Trophoblast cell (in vitro differentiated cells and primary cell): ENCODE results near the gene BTBD6.

Experiments used
- DNase-seq, 2 donors: peaks; one replicate each; pipeline ENCODE4 v3.0.0-alpha.2; 2016
- H2AFZ ChIP-seq: 2 replicates; pipeline ENCODE4 v1.6.1; 2013; ENCODE audit warnings: low read length, moderate library complexity, mild to moderate bottlenecking; ENCODE audit not compliant: insufficient read depth, poor library complexity
- H2AK5ac ChIP-seq: 2 replicates; pipeline ENCODE4 v1.6.1; 2013; ENCODE audit warnings: mild to moderate bottlenecking, low read length
- H2BK120ac ChIP-seq: 2 replicates; pipeline ENCODE4 v1.6.1; 2013; ENCODE audit warnings: low read length, mild to moderate bottlenecking, moderate library complexity; ENCODE audit not compliant: insufficient read depth, poor library complexity
- H2BK12ac ChIP-seq: 2 replicates; pipeline ENCODE4 v1.6.1; 2013; ENCODE audit warnings: mild to moderate bottlenecking, low read length, moderate library complexity
- H2BK5ac ChIP-seq: 2 replicates; pipeline ENCODE4 v1.6.1; 2013; ENCODE audit warnings: low read length, low read depth, moderate library complexity, mild to moderate bottlenecking; ENCODE audit not compliant: poor library complexity
- H3K14ac ChIP-seq: 2 replicates; pipeline ENCODE4 v1.6.1; 2013; ENCODE audit warnings: mild to moderate bottlenecking, low read length
- H3K18ac ChIP-seq: 2 replicates; pipeline ENCODE4 v1.6.1; 2013; ENCODE audit warnings: mild to moderate bottlenecking, low read length
- H3K23ac ChIP-seq: 2 replicates; pipeline ENCODE4 v1.6.1; 2013; ENCODE audit warnings: low read length
- H3K27ac ChIP-seq: 2 replicates; pipeline ENCODE4 v1.5.1; 2013; ENCODE audit warnings: low read depth, mild to moderate bottlenecking, inconsistent platforms, low read length, moderate library complexity
- H3K27me3 ChIP-seq: 2 replicates; pipeline ENCODE4 v1.6.1; 2013; ENCODE audit warnings: inconsistent platforms, mild to moderate bottlenecking, low read length, moderate library complexity; ENCODE audit not compliant: insufficient read depth
- H3K36me3 ChIP-seq, 2 experiments: 1 replicate in 1 of 2; 2 replicates in 1 of 2; pipeline ENCODE4 v1.6.1; 2013; ENCODE audit warnings: low read length in 2 of 2, mild to moderate bottlenecking in 2 of 2, moderate library complexity in 1 of 2; ENCODE audit not compliant: insufficient read depth in 2 of 2, control insufficient read depth in 1 of 2
- H3K4ac ChIP-seq: 2 replicates; pipeline ENCODE4 v1.6.1; 2013; ENCODE audit warnings: low read depth, mild to moderate bottlenecking, low read length, moderate library complexity
- H3K4me1 ChIP-seq, 2 experiments: 1 replicate in 1 of 2; 2 replicates in 1 of 2; pipeline ENCODE4 v1.6.1; 2013; ENCODE audit warnings: low read length in 2 of 2, mild to moderate bottlenecking in 2 of 2, moderate library complexity in 1 of 2; ENCODE audit not compliant: insufficient read depth in 2 of 2, control insufficient read depth in 1 of 2
- H3K4me2 ChIP-seq: 2 replicates; pipeline ENCODE4 v1.6.1; 2013; ENCODE audit warnings: inconsistent platforms, mild to moderate bottlenecking, low read length, moderate library complexity
- H3K4me3 ChIP-seq: 2 replicates; pipeline ENCODE4 v1.5.1; 2013; ENCODE audit warnings: mild to moderate bottlenecking, low read depth, low read length, inconsistent platforms
- H3K79me1 ChIP-seq: one replicate; pipeline ENCODE4 v1.6.1; 2013; ENCODE audit warnings: low read length
- H3K79me2 ChIP-seq: 2 replicates; pipeline ENCODE4 v1.6.1; 2013; ENCODE audit warnings: low read length, mild to moderate bottlenecking; ENCODE audit not compliant: control insufficient read depth, insufficient read depth, poor library complexity
- H3K9ac ChIP-seq: 2 replicates; pipeline ENCODE4 v1.6.1; 2013; ENCODE audit warnings: mild to moderate bottlenecking, low read length
- H3K9me3 ChIP-seq: 2 replicates; pipeline ENCODE4 v1.6.1; 2013; ENCODE audit warnings: low read depth, mild to moderate bottlenecking, control low read depth, inconsistent platforms, low read length; ENCODE audit not compliant: insufficient read depth
- H4K12ac ChIP-seq: 2 replicates; pipeline ENCODE4 v1.6.1; 2013; ENCODE audit warnings: low read depth, mild to moderate bottlenecking, low read length, moderate library complexity
- H4K8ac ChIP-seq: 2 replicates; pipeline ENCODE4 v1.6.1; 2013; ENCODE audit warnings: low read depth, mild to moderate bottlenecking, low read length, moderate library complexity
- H4K91ac ChIP-seq: one replicate; pipeline ENCODE4 v1.6.1; 2013; ENCODE audit warnings: low read depth, mild to moderate bottlenecking, low read length, moderate library complexity
- WGBS: extraction: QIAGEN DNeasy Blood & Tissue Kit; methylation state at CpG from one replicate; pipeline ENCODE4 v1.1.7; 2013; ENCODE audit warnings: missing lambda C conversion rate; ENCODE audit not compliant: insufficient read length, insufficient coverage; ENCODE audit errors: extremely low coverage; 5-methylcytosine and 5-hydroxymethylcytosine counted together

The BTBD6 gene

GRCh38 chr14:105257464-105257863 lies 9.1 kb downstream of the BTBD6 start:
- Histone ChIP-seq H3K9ac (no peak overlapping the region), H3K79me2 (no peaks in the 10 kb centered on the region)

GRCh38 chr14:105258846-105259245 lies 10.5 kb downstream of the BTBD6 start:
- Histone ChIP-seq H2AK5ac (no peak overlapping the region), H3K4me3 (no peak overlapping the region), H3K4me2 (no peak overlapping the region), H3K36me3 (peaks cover 5 to 9% of the 10 kb centered on the region in 2 experiments), H3K23ac (no peak overlapping the region), H3K4me1 (no peaks in the 10 kb centered on the region), H3K9ac (no peak overlapping the region), H4K91ac (no peak overlapping the region), H4K8ac (no peak overlapping the region), H3K18ac (no peak overlapping the region), H3K79me2 (peaks cover 2% of the 10 kb centered on the region), H3K27me3 (no peaks in the 10 kb centered on the region), H2BK5ac (no peak overlapping the region), H2BK12ac (no peak overlapping the region), H3K4ac (no peak overlapping the region), H3K9me3 (no peaks in the 10 kb centered on the region), H2AFZ (no peak overlapping the region), H3K79me1 (no peaks in the 10 kb centered on the region), H3K27ac (no peak overlapping the region), H3K14ac (no peak overlapping the region), H2BK120ac (no peak overlapping the region), H4K12ac (no peak overlapping the region)
- no peak for DNase-seq
- WGBS: no CpG with 5 or more reads among the region's 7 CpGs

More at GRCh38 chr14:105257464-105257863, 9.1 kb downstream of the BTBD6 start:
- Histone ChIP-seq H3K27ac (no peak overlapping the region), H3K27me3 (no peaks in the 10 kb centered on the region), H2BK120ac (no peak overlapping the region), H3K36me3 (peaks cover 7 to 15% of the 10 kb centered on the region in 2 experiments), H2AK5ac (no peak overlapping the region), H3K4me1 (no peaks in the 10 kb centered on the region), H4K8ac (no peak overlapping the region), H3K4ac (no peak overlapping the region), H3K9me3 (no peaks in the 10 kb centered on the region), H3K4me3 (no peak overlapping the region), H3K79me1 (no peaks in the 10 kb centered on the region), H3K4me2 (no peak overlapping the region), H4K12ac (no peak overlapping the region), H4K91ac (no peak overlapping the region), H2BK5ac (no peak overlapping the region), H2AFZ (no peak overlapping the region), H3K18ac (no peak overlapping the region), H3K23ac (no peak overlapping the region), H3K14ac (no peak overlapping the region), H2BK12ac (no peak overlapping the region)
- no CpG with 5 or more reads among the region's 15 CpGs for WGBS
- DNase-seq: no peak

- Histone ChIP-seq H3K4ac (no peak overlapping the region), H4K91ac (no peak overlapping the region), H2AFZ (no peak overlapping the region), H2BK120ac (no peak overlapping the region), H3K14ac (no peak overlapping the region), H3K23ac (no peak overlapping the region), H4K12ac (no peak overlapping the region), H4K8ac (no peak overlapping the region), H3K9ac (no peak overlapping the region), H3K36me3 (peaks cover 4 to 9% of the 10 kb centered on the region in 2 experiments), H3K79me1 (no peaks in the 10 kb centered on the region), H3K27me3 (no peaks in the 10 kb centered on the region), H3K4me1 (no peaks in the 10 kb centered on the region), H2BK5ac (no peak overlapping the region), H3K4me3 (no peak overlapping the region), H3K18ac (no peak overlapping the region), H2BK12ac (no peak overlapping the region), H3K9me3 (no peaks in the 10 kb centered on the region), H3K4me2 (no peak overlapping the region), H3K27ac (no peak overlapping the region), H2AK5ac (no peak overlapping the region), H3K79me2 (peaks cover 2% of the 10 kb centered on the region)
- no peak for DNase-seq
- WGBS: no CpG with 5 or more reads among the region's 12 CpGs
These were observed 12.6 kb downstream of the BTBD6 start for GRCh38 chr14:105260959-105261358.

GRCh38 chr14:105261781-105262180 lies 13.4 kb downstream of the BTBD6 start:
- Histone ChIP-seq H2AFZ (no peak overlapping the region), H3K4ac (no peak overlapping the region), H3K9ac (no peak overlapping the region), H3K79me2 (peaks cover 2% of the 10 kb centered on the region), H3K9me3 (no peaks in the 10 kb centered on the region), H3K4me3 (no peak overlapping the region), H2BK5ac (no peak overlapping the region), H3K27ac (no peak overlapping the region), H3K23ac (no peak overlapping the region), H3K27me3 (no peaks in the 10 kb centered on the region), H4K12ac (no peak overlapping the region), H3K14ac (no peak overlapping the region), H2BK12ac (no peak overlapping the region), H4K91ac (no peak overlapping the region), H3K4me1 (no peaks in the 10 kb centered on the region), H3K79me1 (no peaks in the 10 kb centered on the region), H2AK5ac (no peak overlapping the region), H2BK120ac (no peak overlapping the region), H3K36me3 (peaks cover 4 to 9% of the 10 kb centered on the region in 2 experiments), H3K18ac (no peak overlapping the region), H4K8ac (no peak overlapping the region), H3K4me2 (no peak overlapping the region)
- no CpG with 5 or more reads among the region's 20 CpGs for WGBS
- no peak for DNase-seq
